ENCODE results near the gene ALG12.

ALG12 gene

GRCh38 chr22:49934891-49935557 is 16.8 kb upstream of the ALG12 start:
- 0 out of 2 replicates have a peak, but pooled peaks cover 5% of the 10 kb centered on the region for H3F3A ChIP-seq (ENCODE audit: insufficient read depth)
- no peaks in the 10 kb centered on the region for H3K9me2 ChIP-seq (replicated peaks; ENCODE audit: insufficient read depth, low read length)
- no peak overlapping the region for H3K27ac ChIP-seq (ENCODE audit: low read depth, low read length)
- H4K20me1 ChIP-seq (ENCODE audit: low read depth, low read length), result no peaks in the 10 kb centered on the region
- H3K36me3 ChIP-seq (ENCODE audit: low read length), result no peaks in the 10 kb centered on the region
- peak overlapping the region; percentile 21 for H3K4me2 ChIP-seq (ENCODE audit: low read depth, low read length, poor library complexity, severe bottlenecking)
- H3K4me3 ChIP-seq (ENCODE audit: insufficient read depth, low read length, poor library complexity, severe bottlenecking), result no peak overlapping the region
- TF ChIP-seq CTCF (IDR thresholded peaks at IDR 0.05; ENCODE audit: insufficient read depth, low read length, poor library complexity, severe bottlenecking) (no peak), EZH2phosphoT487 (conservative IDR thresholded peaks at IDR 0.05; ENCODE audit: low read length) (no peak)
- H3K27me3 ChIP-seq (ENCODE audit: low read length), result no peaks in the 10 kb centered on the region
- H2AFZ ChIP-seq (ENCODE audit: low read depth, low read length, severe bottlenecking), result no peak overlapping the region
- H3K9me3 ChIP-seq (ENCODE audit: insufficient read depth, low read length), result no peaks in the 10 kb centered on the region
- H3K79me2 ChIP-seq (ENCODE audit: insufficient read depth, low read length), result no peaks in the 10 kb centered on the region
- no peak overlapping the region; the same call in 1 of the 2 replicates for H3K9ac ChIP-seq (ENCODE audit: low read length)

DNA sequence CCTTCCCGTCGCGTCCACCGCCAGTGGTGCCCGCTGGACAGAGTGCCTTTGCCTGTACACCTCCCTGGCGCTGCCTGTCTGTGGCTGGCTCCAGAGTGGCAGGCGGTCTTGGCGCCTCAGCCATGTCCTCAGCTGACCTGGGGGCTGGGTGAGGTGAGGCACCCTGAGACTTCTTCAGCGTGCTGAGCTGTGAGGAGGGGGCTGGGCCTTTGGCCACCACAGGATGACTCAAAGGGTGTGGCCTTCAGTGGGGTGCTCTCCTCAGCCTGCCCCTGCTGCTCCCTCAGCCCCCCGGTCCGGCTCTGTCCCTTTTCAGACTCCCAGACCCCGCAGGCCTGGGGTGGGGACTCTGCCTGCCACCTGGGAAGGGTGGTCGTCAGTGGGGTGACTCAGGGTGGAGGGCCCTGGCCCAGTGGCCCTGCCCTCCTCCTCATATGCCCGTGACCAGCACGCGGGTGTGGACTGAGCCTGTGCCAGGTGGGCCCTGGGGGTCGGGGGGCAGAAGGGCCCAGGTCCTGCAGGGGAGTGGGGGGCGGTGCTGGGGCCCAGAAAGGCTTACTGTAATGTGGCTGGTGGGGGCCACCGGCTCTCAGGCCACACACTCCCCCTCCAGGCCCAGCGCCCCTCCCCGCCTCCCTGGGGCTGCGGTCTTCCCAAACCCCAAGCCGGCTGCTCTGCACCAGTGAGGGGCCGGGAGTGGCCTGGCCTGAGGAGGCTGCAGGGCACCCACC is 16.1 kb upstream of the ALG12 start:
- no peak overlapping the region for H2AFZ ChIP-seq (ENCODE audit: low read depth, low read length, severe bottlenecking)
- no peak overlapping the region for H3K27ac ChIP-seq (ENCODE audit: low read depth, low read length)

GRCh38 chr22:49933236-49934159 is 15.3 kb upstream of the ALG12 start:
- no peaks in the 10 kb centered on the region for H4K20me1 ChIP-seq (ENCODE audit: low read depth, low read length)
- no peak overlapping the region for H3K9ac ChIP-seq (ENCODE audit: low read length)
- no peak overlapping the region for H2AFZ ChIP-seq (ENCODE audit: low read depth, low read length, severe bottlenecking)
- H3K27ac ChIP-seq (ENCODE audit: low read depth, low read length), result no peak overlapping the region
- H3K27me3 ChIP-seq (ENCODE audit: low read length), result no peaks in the 10 kb centered on the region
- no peaks in the 10 kb centered on the region for H3K36me3 ChIP-seq (ENCODE audit: low read length)
- no peaks in the 10 kb centered on the region for H3K9me3 ChIP-seq (ENCODE audit: insufficient read depth, low read length)
- H3K79me2 ChIP-seq (ENCODE audit: insufficient read depth, low read length), result no peaks in the 10 kb centered on the region
- H3K4me2 ChIP-seq (ENCODE audit: low read depth, low read length, poor library complexity, severe bottlenecking), result no peak overlapping the region
- TF ChIP-seq CTCF (IDR thresholded peaks at IDR 0.05; ENCODE audit: insufficient read depth, low read length, poor library complexity, severe bottlenecking) (no peak), EZH2phosphoT487 (conservative IDR thresholded peaks at IDR 0.05; ENCODE audit: low read length) (no peak)
- 0 out of 2 replicates have a peak, but pooled peaks cover 5% of the 10 kb centered on the region for H3F3A ChIP-seq (ENCODE audit: insufficient read depth)
- H3K9me2 ChIP-seq (replicated peaks; ENCODE audit: insufficient read depth, low read length), result no peaks in the 10 kb centered on the region
- no peak overlapping the region for H3K4me3 ChIP-seq (ENCODE audit: insufficient read depth, low read length, poor library complexity, severe bottlenecking)

More for the DNA sequence above, 16.1 kb upstream of the ALG12 start:
- Histone ChIP-seq H4K20me1 (ENCODE audit: low read depth, low read length) (no peaks in the 10 kb centered on the region), H3K9ac (ENCODE audit: low read length) (no peak overlapping the region), H3K4me3 (ENCODE audit: insufficient read depth, low read length, poor library complexity, severe bottlenecking) (no peak overlapping the region), H3K79me2 (ENCODE audit: insufficient read depth, low read length) (no peaks in the 10 kb centered on the region), H3K9me3 (ENCODE audit: insufficient read depth, low read length) (no peaks in the 10 kb centered on the region), H3K27me3 (ENCODE audit: low read length) (no peaks in the 10 kb centered on the region), H3K4me2 (ENCODE audit: low read depth, low read length, poor library complexity, severe bottlenecking) (no peak overlapping the region), H3K36me3 (ENCODE audit: low read length) (no peaks in the 10 kb centered on the region), H3F3A (ENCODE audit: insufficient read depth) (0 out of 2 replicates have a peak, but pooled peaks cover 5% of the 10 kb centered on the region), H3K9me2 (replicated peaks; ENCODE audit: insufficient read depth, low read length) (no peaks in the 10 kb centered on the region)
- TF ChIP-seq CTCF (IDR thresholded peaks at IDR 0.05; ENCODE audit: insufficient read depth, low read length, poor library complexity, severe bottlenecking), result no peak
- no peak for TF ChIP-seq EZH2phosphoT487 (conservative IDR thresholded peaks at IDR 0.05; ENCODE audit: low read length)

Data from SU-DHL-6 (cell line).